GM19240 (cell line): ENCODE measurements around the gene PHACTR1.
A peak's percentile ranks its signal among the peaks of the same experiment; 100 is the strongest.

Experiments used
- DNase-seq: peaks from one replicate; pipeline ENCODE4 v3.0.0; 2011; ENCODE audit warnings: low spot score; ENCODE audit not compliant: insufficient read length

The PHACTR1 gene

GRCh38 chr6:12802440-12802839 lies 85.9 kb downstream of the PHACTR1 start:
- no peak for DNase-seq

DNA sequence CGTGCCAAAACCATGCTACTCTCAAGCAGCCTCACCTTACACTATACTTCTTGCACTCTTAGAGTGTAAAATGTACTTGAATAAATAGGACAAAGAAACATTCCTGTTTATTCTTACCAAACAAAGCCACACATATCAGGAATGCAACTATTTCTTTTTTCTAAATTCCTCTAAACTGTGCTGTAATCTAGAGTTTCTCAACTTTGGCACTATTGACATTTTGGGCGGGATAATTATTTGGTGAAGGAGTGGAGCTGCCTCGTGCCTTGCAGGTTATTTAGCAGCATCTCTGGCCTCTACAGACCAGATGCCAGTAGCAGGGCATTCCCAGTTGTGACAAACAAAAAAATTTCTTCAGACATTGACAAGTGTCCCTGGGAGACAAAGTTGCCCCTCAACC lies 86.9 kb downstream of the PHACTR1 start:
- no peak for DNase-seq

DNA sequence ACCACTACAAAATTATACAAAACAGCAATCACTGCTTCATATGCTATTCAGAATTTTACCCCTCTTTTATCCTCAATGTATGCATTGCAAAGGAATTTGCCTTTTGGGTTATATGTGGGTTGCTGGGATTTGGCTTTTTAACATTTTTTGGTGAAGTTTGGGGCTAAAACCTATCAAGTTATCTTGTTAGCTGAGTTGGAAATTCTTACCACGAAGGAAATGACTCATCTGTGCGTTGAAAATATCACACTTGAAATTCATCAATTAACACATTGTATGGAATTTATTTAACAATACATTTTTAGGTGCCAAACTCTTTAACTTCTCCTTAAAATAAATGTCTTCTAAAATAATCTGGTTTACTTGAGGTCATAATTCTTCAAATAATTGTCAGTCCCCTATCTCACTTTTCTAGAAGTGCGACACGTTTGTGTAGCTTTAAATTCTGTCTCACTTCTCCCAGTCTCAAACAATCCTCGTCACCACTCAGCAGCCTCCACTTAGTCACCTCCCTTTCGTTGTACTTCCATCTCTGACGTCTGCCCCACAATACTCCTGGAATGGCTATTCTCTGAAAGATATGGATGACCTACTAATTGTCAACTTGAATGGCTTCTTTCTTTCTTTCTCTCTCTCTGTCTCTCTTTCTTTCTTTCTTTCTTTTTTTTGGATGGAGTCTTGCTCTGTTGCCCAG lies 88.5 kb downstream of the PHACTR1 start:
- DNase-seq: no peak

DNA sequence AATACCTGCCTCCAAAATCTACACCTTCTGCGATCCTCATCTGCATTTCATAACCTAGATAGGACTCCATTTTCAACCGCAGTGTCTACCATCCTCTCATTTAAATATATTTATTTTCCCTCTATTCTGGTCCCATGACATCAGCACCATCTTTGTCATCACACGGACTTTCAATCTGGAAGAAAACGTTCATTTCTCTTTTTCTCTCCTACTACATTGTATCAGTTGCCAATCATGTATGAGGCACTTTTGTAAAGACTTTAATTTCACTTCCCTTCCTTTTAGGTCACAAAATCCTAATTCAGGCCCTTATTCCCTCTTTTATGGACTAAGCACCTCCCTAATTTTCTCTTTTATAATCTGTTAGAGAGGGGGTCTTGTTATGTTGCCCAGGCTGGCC lies 89.6 kb downstream of the PHACTR1 start:
- no peak for DNase-seq

DNA sequence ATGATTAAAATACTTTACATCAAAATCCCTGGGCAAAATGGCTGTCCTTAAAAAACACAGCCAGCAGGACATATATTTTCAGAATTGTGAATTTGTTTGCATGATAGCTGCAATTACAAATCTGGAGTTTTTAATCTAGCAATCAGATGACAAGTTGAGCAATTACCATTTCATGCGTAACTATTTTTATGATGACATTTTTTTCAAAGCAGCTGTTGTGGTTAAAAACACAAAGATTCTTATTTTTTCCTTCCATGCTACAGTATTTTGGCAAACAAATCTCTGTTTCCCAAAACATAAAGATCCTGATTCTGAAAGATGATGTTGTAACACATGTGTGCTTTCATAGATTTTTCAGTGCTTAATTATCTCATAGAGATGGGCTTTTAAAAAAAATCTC lies 90.2 kb downstream of the PHACTR1 start:
- no peak for DNase-seq

GRCh38 chr6:12811519-12811918 lies 95.0 kb downstream of the PHACTR1 start:
- DNase-seq: no peak

GRCh38 chr6:12813321-12813720 lies 96.8 kb downstream of the PHACTR1 start:
- no peak for DNase-seq

DNA sequence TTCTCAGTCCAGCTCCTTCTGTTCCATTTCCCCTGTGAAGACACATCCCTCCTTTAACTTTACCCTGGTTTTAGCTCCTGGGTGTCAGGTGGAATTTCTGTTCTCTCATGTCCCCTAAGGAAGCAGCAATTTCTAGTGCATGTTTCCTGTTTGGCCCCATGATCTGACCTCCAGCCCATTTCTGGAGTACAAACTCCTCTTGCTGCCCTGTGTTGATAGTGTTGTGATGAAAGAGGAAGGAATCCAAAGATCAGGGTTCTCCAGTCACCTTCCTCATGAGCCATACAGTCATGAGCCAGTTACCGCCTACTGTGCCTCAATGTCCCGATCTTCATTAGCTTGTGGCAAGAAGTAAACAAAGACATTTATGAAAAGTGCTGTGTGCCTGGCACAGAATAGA lies 97.4 kb downstream of the PHACTR1 start:
- DNase-seq: no peak

DNA sequence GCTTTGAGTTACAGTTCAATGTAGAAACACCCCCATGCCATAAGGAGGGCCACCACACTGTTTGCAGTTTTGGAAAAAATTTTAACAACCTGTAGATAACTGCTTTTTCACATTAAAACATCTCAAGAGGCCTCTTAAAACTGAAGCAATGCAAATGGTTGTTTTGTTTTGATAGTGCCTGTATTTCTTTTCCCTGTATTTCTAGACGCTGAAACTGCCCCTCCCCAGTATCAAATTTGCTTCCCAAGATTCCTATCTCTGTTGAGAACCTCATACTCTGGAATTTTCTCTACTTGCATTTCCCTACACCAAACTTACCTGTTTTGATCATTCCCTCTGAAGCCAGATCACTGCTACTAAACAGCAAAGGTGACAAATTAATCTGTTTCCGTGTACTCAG lies 98.5 kb downstream of the PHACTR1 start:
- DNase-seq: no peak

DNA sequence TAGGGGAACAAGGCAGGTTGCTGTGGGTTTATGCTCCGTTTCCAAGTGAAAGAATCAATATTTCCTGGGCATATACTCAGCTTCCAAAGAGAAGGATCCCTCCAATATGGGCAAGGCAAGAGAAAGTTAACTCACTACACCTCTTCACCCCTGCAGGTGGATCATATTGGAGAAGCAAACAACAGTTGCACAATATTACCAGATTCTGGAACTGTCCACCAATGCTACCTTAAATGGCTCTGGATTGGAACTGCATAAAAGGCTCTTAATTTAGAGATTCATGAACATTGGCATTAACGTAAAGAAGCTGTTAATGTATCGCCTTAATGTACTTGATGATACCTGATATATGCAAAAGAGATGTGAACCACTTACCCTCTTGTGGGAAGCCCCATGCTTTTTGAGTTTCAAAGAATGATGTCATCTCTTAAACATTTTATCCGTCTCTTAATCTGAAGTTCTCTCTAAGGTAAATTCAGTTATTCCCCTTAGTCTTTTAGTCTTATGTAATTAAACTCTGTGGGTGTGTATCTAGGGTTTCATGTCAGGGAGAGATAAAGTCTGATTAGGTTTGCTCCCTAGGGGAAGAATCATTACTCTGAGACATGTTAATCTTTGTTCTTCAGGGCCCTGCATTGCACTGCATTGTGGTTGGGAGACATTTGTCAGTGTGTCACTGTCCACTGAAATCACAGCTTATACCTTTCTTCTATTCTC lies 99.5 kb downstream of the PHACTR1 start:
- DNase-seq: no peak

DNA sequence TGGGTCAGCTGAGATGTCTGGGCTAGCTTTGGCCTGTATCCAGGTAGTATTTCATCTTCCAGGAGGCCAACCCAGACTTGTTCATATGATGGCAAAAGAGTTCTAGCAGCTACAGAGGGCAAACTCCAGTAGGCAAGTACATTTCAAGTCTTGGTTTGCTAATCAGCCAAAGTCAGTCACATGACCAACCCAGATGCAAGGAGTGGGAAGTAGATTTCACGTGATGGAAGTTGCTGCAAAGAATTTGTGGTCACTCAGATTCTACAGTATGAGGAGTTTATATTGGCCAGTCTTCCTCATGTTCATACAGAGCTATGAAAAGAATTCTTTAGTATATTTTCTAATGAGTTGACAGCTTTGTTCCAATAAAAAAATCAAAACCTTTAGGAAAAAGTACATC lies 101.8 kb downstream of the PHACTR1 start:
- no peak for DNase-seq

GRCh38 chr6:12823847-12824246 lies 107.3 kb downstream of the PHACTR1 start:
- DNase-seq: no peak

DNA sequence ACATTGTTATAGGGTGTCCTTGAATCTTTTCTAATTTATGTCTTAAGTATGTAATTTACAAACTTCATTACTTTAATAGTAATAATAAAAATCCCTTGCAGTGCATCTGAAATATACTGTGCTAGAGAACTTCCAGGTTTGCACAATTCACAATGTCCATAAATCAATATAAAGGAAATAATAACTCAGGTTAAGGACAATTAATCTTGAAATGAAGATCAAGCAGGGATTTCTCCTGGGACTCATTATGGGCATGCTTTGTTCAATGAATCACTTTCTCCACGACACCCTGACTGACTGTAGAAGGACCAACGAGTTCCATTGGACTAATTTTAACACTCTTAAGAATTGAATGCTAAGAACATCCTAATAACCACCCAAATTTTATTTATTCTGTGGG lies 110.0 kb downstream of the PHACTR1 start:
- no peak for DNase-seq

DNA sequence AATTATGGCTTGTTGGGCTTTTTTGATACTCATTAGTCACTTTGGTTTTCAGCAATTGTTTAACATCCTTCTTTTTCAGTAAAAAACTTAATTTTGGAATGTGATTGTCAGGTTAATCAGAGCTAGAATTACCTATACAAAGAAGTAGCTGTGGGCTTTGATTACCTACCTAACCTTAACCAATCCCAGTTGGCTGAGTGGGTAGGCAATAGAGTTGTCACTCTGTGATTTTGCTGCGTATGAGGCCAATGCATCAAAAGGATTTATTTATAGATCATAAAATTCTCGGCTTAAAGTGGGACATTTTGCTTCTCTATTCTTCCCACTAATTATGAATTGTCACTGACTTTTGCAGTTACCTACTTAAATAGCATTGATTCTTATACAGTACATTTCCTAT lies 111.4 kb downstream of the PHACTR1 start:
- DNase-seq: no peak

GRCh38 chr6:12832226-12832735 lies 115.7 kb downstream of the PHACTR1 start:
- DNase-seq: no peak

GRCh38 chr6:12836009-12836408 lies 119.4 kb downstream of the PHACTR1 start:
- no peak for DNase-seq

DNA sequence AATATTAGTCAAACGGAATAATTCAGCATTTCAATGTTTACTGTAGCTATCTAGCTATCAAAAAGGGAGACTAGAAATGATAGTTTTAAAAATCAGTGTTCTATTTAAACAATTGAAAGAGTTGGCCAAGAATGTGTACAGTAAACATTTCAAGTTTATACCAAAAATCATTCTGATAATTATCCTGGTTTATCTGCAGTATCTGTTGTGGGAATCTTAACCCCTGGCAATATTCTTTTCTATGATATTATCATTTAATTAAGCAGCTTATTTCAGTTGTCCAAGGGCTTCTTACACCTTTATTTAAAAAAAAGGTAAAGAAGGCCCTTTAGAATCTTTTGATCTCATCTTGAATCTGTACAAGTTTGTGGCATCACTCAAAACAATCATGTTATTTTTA lies 125.1 kb downstream of the PHACTR1 start:
- no peak for DNase-seq

DNA sequence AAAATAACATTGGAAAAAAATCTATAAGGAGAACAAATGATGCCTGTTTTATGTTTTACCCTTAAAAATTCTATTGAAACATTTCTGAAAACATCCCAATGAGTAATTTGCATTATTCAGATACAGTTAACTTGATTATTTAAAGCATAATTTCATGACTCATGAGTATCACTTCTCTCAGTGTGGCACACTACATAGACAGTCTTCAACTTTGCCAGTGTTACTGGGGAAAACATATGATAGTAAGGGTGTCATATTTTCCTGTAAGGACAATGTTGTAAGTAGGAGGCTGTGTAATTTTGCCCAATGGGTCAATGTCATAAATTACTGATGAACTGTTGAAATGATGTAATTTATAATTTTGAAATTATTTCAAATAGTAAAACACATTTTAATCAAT lies 125.5 kb downstream of the PHACTR1 start:
- no peak for DNase-seq

GRCh38 chr6:12842658-12843057 lies 126.1 kb downstream of the PHACTR1 start:
- DNase-seq: no peak

GRCh38 chr6:12844284-12845223 lies 128.0 kb downstream of the PHACTR1 start:
- DNase-seq: peak; percentile 7

GRCh38 chr6:12845224-12846004 lies 128.8 kb downstream of the PHACTR1 start:
- no peak for DNase-seq
